D721Med (cell line): ENCODE data around the gene IDI1.

ENCODE experiments used
- DNase-seq: peaks from one replicate; pipeline ENCODE4 v3.0.0; 2011; ENCODE audit warnings: low spot score; ENCODE audit not compliant: insufficient read length
- FAIRE-seq: peaks from 2 replicates; lab custom pipeline; 2011; peaks lifted over from hg19 to GRCh38; lab: Jason Lieb, UNC
- CTCF ChIP-seq: IDR thresholded peaks from 2 replicates; pipeline ENCODE4 v1.5.1; 2012; ENCODE audit warnings: mild to moderate bottlenecking, control low read depth; ENCODE audit not compliant: insufficient read depth; ENCODE audit errors: missing control alignments

IDI1 gene

GRCh38 chr10:1009071-1009494 is 39.8 kb downstream of the IDI1 start:
- FAIRE-seq, result no peak
- TF ChIP-seq CTCF, result no peak
- no peak for DNase-seq

GRCh38 chr10:1007583-1007982 is 41.3 kb downstream of the IDI1 start:
- no peak for TF ChIP-seq CTCF
- DNase-seq, result no peak
- no peak for FAIRE-seq

GRCh38 chr10:1006573-1006972 is 42.3 kb downstream of the IDI1 start:
- FAIRE-seq (no peak), DNase-seq (no peak)
- TF ChIP-seq CTCF, result no peak

GRCh38 chr10:1003884-1004670 is 44.8 kb downstream of the IDI1 start:
- DNase-seq (no peak), FAIRE-seq (no peak)
- TF ChIP-seq CTCF, result no peak

GRCh38 chr10:1002425-1003006 is 46.4 kb downstream of the IDI1 start:
- FAIRE-seq, result no peak
- no peak for TF ChIP-seq CTCF
- no peak for DNase-seq

GRCh38 chr10:997266-998022 is 51.5 kb downstream of the IDI1 start:
- FAIRE-seq, result no peak
- no peak for TF ChIP-seq CTCF

More at GRCh38 chr10:997266-998022, 51.5 kb downstream of the IDI1 start:
- no peak for DNase-seq
